Suprapubic skin (tissue), 4 donors: Measurements from ENCODE around the gene ZNF2. TPM values are rescaled to one million over a fixed set of nuclear protein-coding genes. Genes with fewer than 3 reads are reported as not detected.
"Not testable (repeated sequence)": the region's sequence is repeated elsewhere in the genome, so short reads cannot be mapped to it uniquely, and the experiment has no call there.

Experiments
- DNase-seq, 2 donors: peaks; one replicate each; pipeline ENCODE4 v3.0.0-alpha.2; 2019; ENCODE audit warnings: low spot score in 2 of 2
- H3K27ac ChIP-seq: fragments of 200-600 bp; sonication (generic); one replicate; pipeline ENCODE4 v1.5.1; 2019
- H3K27me3 ChIP-seq: fragments of 200-600 bp; sonication (generic); one replicate; pipeline ENCODE4 v1.5.1; 2019
- H3K36me3 ChIP-seq: fragments of 200-600 bp; sonication (generic); one replicate; pipeline ENCODE4 v1.5.1; 2019
- H3K4me1 ChIP-seq: fragments of 200-600 bp; sonication (generic); one replicate; pipeline ENCODE4 v1.5.1; 2019
- H3K4me3 ChIP-seq: fragments of 200-600 bp; sonication (generic); one replicate; pipeline ENCODE4 v1.5.1; 2019; ENCODE audit warnings: mild to moderate bottlenecking
- H3K9me3 ChIP-seq: fragments of 200-600 bp; sonication (generic); one replicate; pipeline ENCODE4 v1.5.1; 2019
- EP300 ChIP-seq: sonication (generic); formaldehyde crosslinking; IDR thresholded peaks from one replicate; pipeline ENCODE4 v1.6.1; 2017; ENCODE audit warnings: antibody characterized with exemption
- POLR2A ChIP-seq, 2 donors: fragments of 450-650 bp; IDR thresholded peaks; one replicate each; pipeline ENCODE4 v1.6.1; 2017; ENCODE audit warnings: antibody characterized with exemption in 2 of 2, mild to moderate bottlenecking in 2 of 2, moderate library complexity in 2 of 2
- POLR2AphosphoS5 ChIP-seq, 3 donors: sonication (generic); formaldehyde crosslinking; IDR thresholded peaks; one replicate each; pipeline ENCODE4 v1.6.1; 2017; ENCODE audit warnings: antibody characterized with exemption in 3 of 3
- WGBS: methylation state at CpG from one replicate; pipeline ENCODE4 v1.1.5; 2018; 5-methylcytosine and 5-hydroxymethylcytosine counted together
- total RNA-seq, 4 donors: library from RNA; depleted of rRNA; stranded (reverse); fragments of >200 nt; gene quantifications; one replicate each; pipeline ENCODE4 v1.1.0, GENCODE V29; 2016
- TF ChIP-seq, protein P1 (sequence below), 2 donors: fragments of 200-600 bp in 1 of 2; fragments of 450-650 bp in 1 of 2; sonication (generic) in 1 of 2; IDR thresholded peaks; one replicate each; pipeline ENCODE4 v1.5.1; 2016 to 2019; ENCODE audit warnings: antibody characterized with exemption in 2 of 2, mild to moderate bottlenecking in 1 of 2, moderate library complexity in 1 of 2

Gene ZNF2
- total RNA-seq, 4 donors from 2014 or later, result 1.4 to 4.8 (median 2.6) TPM

DNA sequence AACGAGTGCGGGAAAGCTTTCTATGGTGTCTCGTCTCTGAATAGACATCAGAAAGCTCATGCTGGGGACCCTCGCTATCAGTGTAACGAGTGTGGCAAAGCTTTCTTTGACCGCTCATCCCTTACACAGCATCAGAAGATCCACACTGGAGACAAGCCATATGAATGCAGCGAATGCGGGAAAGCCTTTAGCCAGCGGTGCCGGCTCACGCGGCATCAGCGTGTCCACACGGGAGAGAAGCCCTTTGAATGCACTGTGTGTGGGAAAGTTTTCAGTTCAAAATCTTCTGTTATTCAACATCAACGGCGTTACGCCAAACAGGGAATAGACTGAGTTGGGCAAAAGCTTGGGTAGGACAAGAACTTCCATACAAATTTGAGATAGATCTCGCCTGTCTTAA, 16.2 kb downstream of the ZNF2 start:
- DNase-seq, result no peak
- Histone ChIP-seq H3K4me3 (no peak overlapping the region), H3K27ac (no peak overlapping the region), H3K9me3 (no peaks in the 10 kb centered on the region), H3K36me3 (peaks cover 57% of the 10 kb centered on the region), H3K4me1 (no peaks in the 10 kb centered on the region), H3K27me3 (no peaks in the 10 kb centered on the region)
- no peak for TF ChIP-seq POLR2AphosphoS5 (IDR thresholded peaks at IDR 0.05)
- TF ChIP-seq EP300, result no peak
- TF ChIP-seq, protein P1, sequence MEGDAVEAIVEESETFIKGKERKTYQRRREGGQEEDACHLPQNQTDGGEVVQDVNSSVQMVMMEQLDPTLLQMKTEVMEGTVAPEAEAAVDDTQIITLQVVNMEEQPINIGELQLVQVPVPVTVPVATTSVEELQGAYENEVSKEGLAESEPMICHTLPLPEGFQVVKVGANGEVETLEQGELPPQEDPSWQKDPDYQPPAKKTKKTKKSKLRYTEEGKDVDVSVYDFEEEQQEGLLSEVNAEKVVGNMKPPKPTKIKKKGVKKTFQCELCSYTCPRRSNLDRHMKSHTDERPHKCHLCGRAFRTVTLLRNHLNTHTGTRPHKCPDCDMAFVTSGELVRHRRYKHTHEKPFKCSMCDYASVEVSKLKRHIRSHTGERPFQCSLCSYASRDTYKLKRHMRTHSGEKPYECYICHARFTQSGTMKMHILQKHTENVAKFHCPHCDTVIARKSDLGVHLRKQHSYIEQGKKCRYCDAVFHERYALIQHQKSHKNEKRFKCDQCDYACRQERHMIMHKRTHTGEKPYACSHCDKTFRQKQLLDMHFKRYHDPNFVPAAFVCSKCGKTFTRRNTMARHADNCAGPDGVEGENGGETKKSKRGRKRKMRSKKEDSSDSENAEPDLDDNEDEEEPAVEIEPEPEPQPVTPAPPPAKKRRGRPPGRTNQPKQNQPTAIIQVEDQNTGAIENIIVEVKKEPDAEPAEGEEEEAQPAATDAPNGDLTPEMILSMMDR (IDR thresholded peaks at IDR 0.05), result no peak
- no peak for TF ChIP-seq POLR2A (IDR thresholded peaks at IDR 0.05)
- 97% methylated on average over 18 of the region's 18 CpGs for WGBS

- Histone ChIP-seq H3K36me3 (peaks cover 31% of the 10 kb centered on the region), H3K4me1 (no peaks in the 10 kb centered on the region), H3K4me3 (no peak overlapping the region), H3K27ac (no peak overlapping the region), H3K27me3 (no peaks in the 10 kb centered on the region), H3K9me3 (no peaks in the 10 kb centered on the region)
- DNase-seq, result no peak
- TF ChIP-seq EP300, result no peak
- TF ChIP-seq POLR2A (IDR thresholded peaks at IDR 0.05), result no peak
- TF ChIP-seq POLR2AphosphoS5 (IDR thresholded peaks at IDR 0.05), result no peak
- TF ChIP-seq, protein P1 (IDR thresholded peaks at IDR 0.05), result no peak
- WGBS, result 100% methylated on average over 3 of the region's 3 CpGs
Measured at GRCh38 chr2:95185197-95185596, 19.6 kb downstream of the ZNF2 start.

DNA sequence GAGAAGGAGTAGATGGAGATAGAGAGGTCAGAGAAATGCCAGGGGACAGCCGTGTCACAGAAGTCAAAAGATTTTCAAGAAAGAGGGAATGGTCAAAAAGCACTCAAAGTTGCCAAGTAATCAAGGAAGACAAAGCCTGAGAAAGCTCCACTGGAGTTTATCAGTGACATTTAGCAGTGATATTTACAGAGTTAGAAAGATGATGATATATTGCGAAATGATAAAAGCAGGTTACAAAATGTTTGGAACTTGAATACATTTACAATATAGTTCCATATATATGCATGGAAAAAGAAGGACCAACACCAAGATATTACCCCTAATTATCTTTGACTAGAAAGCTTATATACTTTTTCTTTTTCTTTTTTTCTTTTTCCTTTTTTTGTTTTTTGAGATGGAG, 20.4 kb downstream of the ZNF2 start:
- 88% methylated on average over 2 of the region's 2 CpGs for WGBS
- TF ChIP-seq EP300 (no peak), POLR2AphosphoS5 (IDR thresholded peaks at IDR 0.05) (no peak), POLR2A (IDR thresholded peaks at IDR 0.05) (no peak)
- TF ChIP-seq, protein P1 (IDR thresholded peaks at IDR 0.05), result no peak
- Histone ChIP-seq H3K4me3 (no peak overlapping the region), H3K9me3 (no peaks in the 10 kb centered on the region), H3K36me3 (peaks cover 23% of the 10 kb centered on the region), H3K27me3 (peaks cover 1% of the 10 kb centered on the region), H3K4me1 (no peaks in the 10 kb centered on the region), H3K27ac (no peak overlapping the region)
- no peak for DNase-seq

DNA sequence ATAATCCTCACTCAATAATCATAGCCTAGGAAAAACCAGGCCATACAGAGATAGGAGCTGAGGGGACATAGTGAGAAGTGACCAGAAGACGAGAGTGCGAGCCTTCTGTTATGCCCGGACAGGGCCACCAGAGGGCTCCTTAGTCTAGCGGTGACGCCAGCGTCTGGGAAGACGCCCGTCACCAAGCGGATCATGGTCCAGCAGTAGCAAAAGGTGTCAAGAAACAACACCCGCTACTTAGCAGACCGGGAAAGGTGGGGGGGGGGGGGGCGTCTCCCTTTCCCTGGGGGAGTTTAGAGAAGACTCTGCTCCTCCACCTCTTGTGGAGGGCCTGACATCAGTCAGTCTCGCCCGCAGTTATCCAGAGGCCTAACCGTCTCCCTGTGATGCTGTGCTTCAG, 27.3 kb downstream of the ZNF2 start:
- H3K9me3 ChIP-seq, H3K4me3 ChIP-seq, H3K36me3 ChIP-seq, H3K27me3 ChIP-seq, H3K4me1 ChIP-seq, H3K27ac ChIP-seq: not testable (repeated sequence)
- 49% methylated on average over 6 of the region's 15 CpGs for WGBS
- DNase-seq, result peak in 1 of 2 donors; percentile 67
- TF ChIP-seq, protein P1 (IDR thresholded peaks at IDR 0.05), result peak; percentile 54

- no peak for DNase-seq
- H3K4me3 ChIP-seq, result no peak overlapping the region
- no peaks in the 10 kb centered on the region for H3K36me3 ChIP-seq
- H3K27me3 ChIP-seq, result no peaks in the 10 kb centered on the region
- TF ChIP-seq POLR2AphosphoS5 (IDR thresholded peaks at IDR 0.05), result no peak
- no peak for TF ChIP-seq EP300
- TF ChIP-seq, protein P1 (IDR thresholded peaks at IDR 0.05), result no peak
- TF ChIP-seq POLR2A (IDR thresholded peaks at IDR 0.05), result no peak
- H3K4me1 ChIP-seq, result peaks cover 19% of the 10 kb centered on the region
- 87% methylated on average over 4 of the region's 4 CpGs for WGBS
- H3K9me3 ChIP-seq, result no peaks in the 10 kb centered on the region
- H3K27ac ChIP-seq, result no peak overlapping the region
Measured at GRCh38 chr2:95203911-95204310, 38.3 kb downstream of the ZNF2 start.
